ENCODE measurements around the gene SYNC.
A peak's percentile ranks its signal among the peaks of the same experiment; 100 is the strongest.

The SYNC gene

DNA sequence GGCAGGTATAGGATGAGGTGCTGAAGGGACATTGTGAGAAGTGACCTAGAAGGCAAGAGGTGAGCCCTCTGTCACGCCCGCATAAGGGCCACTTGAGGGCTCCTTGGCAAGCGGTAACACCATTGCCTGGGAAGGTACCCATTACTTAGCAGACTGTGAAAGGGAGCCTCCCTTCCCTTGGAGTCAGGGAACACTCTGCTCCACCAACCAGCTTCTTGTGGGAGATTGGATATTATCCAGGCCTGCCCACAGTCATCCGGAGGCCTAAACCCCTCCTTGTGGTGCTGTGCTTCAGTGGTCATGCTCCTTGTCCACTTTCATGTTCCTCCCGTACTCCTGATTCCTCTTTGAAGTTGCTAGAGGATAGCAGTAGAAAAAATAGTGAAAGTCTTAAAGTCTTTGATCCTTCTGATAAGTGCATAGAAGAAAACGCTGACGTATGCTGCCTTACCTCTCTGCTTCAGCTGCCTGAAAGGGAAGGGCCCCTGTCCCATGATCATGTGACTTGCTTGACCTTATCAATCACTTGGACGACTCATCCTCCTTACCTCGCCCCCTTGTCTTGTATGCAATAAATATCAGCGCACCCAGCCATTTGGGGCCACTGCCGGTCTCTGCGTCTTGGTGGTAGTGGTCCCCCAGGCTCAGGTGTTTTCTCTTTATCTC is 35.5 kb downstream of the SYNC start:
- TF ChIP-seq, protein P1, sequence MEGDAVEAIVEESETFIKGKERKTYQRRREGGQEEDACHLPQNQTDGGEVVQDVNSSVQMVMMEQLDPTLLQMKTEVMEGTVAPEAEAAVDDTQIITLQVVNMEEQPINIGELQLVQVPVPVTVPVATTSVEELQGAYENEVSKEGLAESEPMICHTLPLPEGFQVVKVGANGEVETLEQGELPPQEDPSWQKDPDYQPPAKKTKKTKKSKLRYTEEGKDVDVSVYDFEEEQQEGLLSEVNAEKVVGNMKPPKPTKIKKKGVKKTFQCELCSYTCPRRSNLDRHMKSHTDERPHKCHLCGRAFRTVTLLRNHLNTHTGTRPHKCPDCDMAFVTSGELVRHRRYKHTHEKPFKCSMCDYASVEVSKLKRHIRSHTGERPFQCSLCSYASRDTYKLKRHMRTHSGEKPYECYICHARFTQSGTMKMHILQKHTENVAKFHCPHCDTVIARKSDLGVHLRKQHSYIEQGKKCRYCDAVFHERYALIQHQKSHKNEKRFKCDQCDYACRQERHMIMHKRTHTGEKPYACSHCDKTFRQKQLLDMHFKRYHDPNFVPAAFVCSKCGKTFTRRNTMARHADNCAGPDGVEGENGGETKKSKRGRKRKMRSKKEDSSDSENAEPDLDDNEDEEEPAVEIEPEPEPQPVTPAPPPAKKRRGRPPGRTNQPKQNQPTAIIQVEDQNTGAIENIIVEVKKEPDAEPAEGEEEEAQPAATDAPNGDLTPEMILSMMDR (conservative IDR thresholded peaks at IDR 0.05), result no peak
- H3K27ac ChIP-seq, result no peak overlapping the region

DNA sequence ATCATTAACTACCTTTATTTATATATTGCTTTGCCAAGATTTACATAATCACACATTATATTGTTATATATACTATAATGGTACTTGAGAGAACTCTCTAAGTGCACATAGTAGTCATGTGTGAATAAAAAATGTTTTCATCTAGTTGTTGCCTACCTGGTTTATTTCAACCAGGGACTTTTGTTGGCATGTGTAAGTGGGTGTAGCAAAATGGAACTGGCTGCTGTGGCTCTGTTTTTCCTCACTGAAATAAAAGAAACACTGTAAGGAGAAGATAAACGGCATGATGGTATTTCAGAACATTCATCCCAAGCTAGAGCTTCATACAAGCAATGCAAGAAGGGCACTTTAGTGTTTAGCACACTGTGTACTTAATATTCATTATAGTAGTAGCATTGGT is 36.7 kb downstream of the SYNC start:
- TF ChIP-seq, protein P1 (conservative IDR thresholded peaks at IDR 0.05), result no peak
- no peak overlapping the region for H3K27ac ChIP-seq

DNA sequence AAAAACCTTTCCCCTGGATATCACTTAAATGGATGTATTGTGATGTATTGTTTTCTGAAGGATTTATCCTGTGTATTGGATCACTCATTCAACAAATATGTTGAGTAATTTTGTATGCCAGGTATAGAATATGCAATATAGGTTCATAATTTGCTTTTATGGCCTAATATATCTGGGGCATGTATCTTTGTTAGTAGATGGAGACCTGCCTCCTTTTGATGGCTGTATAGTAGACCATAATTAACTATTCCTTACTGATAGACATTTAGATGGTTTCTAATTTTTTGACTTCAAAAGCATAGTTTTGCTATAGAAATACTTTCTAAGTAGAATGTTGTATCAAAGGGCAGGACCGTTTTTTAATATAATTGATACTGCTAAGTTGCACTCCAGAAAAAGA is 43.0 kb downstream of the SYNC start:
- TF ChIP-seq, protein P1 (conservative IDR thresholded peaks at IDR 0.05), result no peak
- H3K27ac ChIP-seq, result no peak overlapping the region

DNA sequence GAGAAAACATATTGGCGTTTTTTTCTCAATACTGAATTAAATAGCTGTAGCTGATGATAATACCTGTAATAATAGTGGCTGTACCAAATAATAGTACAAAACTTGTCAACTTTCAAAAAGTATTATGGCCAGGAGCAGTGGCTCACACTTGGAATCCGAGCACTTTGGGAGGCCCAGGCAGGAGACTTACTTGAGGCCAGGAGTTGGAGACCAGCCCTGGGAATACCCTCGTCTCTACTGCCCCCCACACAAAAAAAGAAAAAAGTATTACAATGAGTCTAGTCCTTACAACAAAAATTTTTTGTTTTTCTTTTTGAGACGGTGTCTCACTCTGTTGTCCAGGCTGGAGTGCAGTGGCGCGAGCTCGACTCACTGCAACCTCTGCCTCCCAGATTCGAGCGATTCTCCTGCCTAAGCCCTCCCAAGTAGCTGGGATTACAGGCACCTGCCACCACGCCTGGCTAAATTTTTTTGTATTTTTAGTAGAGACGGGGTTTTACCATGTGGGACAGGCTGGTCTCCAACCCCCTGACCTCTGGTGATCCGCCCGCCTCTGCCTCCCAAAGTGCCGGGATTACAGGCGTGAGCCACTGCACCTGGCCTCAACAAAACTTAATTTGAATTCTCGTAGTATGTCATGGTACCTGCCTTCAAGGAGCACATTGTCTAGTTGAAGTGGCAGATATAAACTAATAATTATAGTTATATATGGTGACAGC is 50.2 kb downstream of the SYNC start:
- H3K27ac ChIP-seq, result peak overlapping the region; percentile 99
- TF ChIP-seq, protein P1 (conservative IDR thresholded peaks at IDR 0.05), result no peak

DNA sequence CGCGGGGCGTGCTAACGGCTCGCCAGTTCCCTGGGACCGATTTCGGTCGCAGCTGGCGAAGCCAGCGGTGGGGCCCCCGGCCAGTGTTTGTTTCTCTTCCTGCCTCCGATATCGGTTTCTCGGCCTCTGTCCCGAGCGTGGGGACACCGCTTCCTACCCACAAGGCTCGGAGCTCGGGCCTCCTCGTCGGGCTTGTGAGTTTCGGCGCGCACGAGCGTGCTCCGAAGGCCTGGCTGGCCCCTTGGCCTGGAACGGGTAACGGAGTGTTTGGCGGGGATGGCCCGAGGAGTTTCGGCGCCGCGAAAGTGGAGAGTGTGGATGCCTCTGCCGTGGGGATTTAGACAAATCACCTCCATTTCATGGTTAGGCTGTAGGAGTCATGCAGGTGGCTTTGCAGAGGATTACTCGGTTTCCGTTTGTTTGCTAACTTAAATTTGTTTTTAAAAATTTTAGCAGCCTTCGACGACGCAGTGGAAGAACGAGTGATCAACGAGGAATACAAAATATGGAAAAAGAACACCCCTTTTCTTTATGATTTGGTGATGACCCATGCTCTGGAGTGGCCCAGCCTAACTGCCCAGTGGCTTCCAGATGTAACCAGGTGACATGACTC is 51.0 kb downstream of the SYNC start:
- TF ChIP-seq, protein P1 (conservative IDR thresholded peaks at IDR 0.05), result no peak

DNA sequence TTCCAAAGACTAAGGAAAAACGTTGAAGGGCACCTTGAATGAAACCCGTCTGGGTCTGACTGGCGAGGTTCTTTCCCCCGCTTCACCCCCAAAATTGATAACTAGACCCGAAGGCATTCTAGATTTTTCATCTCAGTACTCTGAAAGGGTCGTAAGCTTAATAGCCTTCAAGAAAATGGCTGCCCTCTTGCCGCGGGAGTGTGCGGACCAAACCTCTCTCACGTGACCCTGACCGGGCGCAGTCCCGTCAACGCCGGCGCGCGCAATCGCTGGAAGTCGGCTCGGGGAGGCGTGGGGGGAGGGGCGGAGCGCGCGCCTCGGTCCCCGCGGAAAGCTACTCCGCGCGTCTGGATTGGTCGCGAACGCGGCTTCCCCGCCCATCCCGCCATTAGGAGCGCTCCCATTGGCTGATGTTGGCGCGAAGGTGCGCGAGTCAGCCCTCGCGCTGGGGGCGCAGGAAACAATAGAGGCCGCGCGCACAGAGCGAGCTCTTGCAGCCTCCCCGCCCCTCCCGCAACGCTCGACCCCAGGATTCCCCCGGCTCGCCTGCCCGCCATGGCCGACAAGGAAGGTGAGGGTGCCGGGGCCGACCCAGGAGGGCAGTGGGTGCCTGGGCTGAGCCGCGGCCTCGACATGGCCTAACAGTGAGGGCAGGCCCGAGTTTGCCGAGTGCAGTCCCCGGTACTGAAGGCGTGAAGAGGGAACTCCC is 51.7 kb downstream of the SYNC start, which contains the start of gene RBBP4:
Gene RBBP4 (plus strand): TSS at position 457 of the 709 bp plus-strand sequence. CDS start 99 bp downstream, at position 556.
- H3K27ac ChIP-seq, result peak within 1 kb of the TSS; percentile 99
- TF ChIP-seq, protein P1 (conservative IDR thresholded peaks at IDR 0.05), result no peak

More for the DNA sequence above, 51.0 kb downstream of the SYNC start:
- peak overlapping the region; percentile 99 for H3K27ac ChIP-seq

All from VCaP (cell line).